ENCODE data around the gene LHPP.
"Not testable (repeated sequence)": the region's sequence is repeated elsewhere in the genome, so short reads cannot be mapped to it uniquely, and the experiment has no call there.

Gene LHPP

DNA sequence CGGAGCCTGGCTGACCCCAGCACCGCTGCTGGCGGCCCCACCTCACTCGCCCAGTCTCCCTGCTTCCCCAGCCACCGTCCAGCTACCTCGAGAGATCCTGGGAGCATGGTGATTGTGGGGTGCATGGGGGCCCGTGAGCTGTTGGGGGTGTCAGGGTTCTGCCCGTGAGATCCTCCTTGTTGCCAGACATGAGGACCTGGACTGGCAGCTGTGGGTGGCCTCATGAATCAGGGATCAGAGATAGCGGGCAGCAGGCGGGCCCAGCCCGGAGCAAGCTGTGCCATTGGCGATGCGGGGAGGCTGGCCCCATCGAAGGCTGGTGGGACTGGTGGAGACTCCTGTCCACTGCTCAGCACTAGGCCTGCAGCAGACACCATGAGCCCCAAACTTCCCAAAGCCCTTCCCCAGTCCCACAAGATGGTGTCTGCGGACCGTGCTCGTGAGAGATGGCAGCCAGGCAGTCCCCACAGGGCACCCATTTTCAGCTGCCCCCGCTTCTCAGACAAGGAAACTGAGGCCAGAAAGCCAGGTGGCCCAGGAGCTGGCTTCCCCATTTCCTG lies 75.6 kb downstream of the LHPP start:
- DNase-seq (ENCODE audit: low spot score), result no peak

DNA sequence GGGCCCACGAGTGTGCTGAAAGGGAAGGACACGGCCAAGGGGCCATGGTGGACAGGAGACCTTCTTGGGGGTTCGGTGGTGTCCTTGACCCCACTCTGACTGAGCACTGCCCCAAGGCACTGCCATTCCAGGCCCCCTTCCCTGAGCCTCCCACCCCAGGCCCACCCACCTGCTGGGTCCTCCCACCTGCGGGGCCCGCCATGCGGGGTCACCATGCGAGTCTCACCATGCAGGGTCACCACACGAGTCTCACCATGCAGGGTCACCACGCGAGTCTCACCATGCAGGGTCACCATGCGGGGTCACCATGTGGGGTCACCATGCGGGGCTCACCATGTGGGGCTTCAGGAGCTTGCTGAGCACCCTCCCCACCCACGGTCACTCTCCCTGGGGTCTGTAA lies 76.3 kb downstream of the LHPP start:
- no peak for DNase-seq (ENCODE audit: low spot score)

DNA sequence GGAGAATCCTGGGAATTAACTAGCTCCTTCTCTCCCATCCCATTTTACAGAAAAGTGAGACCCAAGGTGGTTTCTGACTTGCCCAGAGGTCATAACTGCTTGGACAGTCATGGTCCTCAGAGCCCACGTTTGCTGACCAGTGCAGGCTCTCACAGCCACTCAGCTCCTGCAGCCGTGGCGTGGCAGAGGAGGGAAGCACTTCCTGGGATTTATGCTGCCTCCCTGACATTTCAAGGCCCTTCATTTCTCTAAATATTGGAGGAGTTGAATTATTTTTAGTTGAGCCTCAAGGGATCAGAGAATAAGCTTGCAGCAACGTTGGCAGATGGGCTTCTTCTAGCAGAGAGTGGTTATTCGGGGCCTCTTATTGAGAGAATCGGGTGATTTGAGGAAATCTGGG lies 77.1 kb downstream of the LHPP start:
- DNase-seq (ENCODE audit: low spot score), result no peak

DNA sequence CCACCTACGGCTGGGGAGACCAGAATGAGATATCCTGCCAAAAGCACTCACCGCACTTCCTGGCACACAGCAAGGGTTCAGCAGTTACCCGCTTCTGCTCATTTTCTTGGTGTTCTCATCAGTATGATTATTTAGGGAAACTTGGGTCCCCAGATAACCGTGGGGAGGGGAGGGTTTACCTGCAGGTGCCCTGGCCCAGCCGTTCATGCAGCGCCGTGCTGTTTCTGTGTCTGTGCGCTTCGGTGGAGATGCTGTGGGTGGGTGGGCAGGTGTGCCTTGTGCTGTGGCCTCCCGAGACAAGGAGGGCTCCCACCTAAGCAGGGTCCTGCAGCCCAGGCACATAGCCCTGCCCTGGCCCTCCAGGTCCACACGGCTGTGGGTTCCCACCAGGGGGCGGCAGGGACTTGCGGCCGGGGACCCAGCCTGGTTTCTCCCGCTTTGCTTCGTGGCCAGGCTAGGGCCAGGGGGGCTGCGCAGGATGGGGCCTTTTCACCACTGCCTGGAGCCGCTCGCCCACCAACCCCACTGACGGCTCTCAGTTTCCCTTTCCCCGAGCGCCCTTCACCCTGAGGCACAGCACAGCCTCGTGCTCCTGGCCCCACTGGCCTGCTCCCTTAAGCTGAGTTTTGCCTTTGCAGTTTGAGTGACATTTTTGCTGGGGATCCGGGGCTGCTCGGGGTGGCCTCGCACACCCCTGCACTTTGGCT lies 78.5 kb downstream of the LHPP start:
- peak; percentile 68 for DNase-seq (ENCODE audit: low spot score)

DNA sequence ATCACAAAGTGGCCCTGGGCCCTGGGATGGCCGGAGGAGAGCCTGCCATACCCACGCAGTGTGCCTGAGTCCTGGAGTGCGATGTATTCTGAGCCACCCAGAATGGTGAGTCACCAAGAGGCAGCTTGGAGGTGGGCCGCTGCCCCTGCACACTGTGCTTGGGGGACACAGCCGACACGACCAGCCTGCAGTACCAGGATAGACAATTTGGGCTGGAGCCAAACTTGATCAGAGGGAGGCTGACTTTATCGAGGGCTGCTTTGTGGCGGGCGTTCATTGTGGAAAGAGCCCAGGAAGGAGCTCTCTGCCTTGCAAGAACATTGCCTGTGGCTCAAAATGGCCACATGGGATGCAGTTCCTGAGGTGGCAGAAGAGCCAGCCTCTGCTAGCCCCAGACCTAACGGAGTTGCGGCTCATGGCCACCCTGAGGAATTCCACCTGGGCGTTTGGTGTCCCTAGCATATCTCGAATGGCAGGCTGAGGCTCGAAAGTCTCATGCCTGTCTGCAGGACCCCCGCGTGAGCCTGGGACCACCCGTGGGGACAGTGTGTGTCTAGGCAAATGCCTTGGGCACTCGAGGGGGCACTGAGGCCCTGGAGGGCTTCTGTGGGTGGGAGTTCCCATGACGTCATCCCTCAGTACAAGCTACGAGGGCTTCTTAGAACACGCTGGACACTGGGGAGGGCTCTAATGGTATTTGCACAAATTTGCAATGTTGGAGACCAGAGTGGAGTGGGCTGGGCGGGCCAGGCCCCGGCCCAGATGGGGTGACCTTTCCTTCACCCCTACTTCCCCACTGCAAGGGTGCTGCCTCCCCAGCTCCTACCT lies 79.7 kb downstream of the LHPP start:
- DNase-seq (ENCODE audit: low spot score), result no peak

DNA sequence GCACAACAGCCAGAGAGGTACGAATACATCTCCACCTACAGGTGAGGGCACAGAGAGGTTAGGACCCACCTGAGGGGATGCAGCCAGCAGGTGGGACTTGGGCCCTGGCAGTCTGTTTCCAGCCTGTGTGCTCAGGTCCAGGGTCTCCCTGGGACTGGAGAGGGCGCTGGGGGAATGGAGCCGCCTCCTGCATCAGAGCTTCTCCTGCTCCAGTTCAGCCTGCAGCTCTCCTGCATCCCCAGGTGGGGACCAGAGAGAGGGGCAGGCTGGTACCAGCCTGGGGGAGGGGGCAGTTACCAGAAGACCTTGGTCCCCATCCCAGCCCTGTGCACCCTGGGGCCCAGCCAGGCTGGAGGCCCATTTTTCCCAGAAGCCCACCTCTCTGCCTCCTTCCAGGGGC lies 80.7 kb downstream of the LHPP start:
- DNase-seq (ENCODE audit: low spot score), result no peak

DNA sequence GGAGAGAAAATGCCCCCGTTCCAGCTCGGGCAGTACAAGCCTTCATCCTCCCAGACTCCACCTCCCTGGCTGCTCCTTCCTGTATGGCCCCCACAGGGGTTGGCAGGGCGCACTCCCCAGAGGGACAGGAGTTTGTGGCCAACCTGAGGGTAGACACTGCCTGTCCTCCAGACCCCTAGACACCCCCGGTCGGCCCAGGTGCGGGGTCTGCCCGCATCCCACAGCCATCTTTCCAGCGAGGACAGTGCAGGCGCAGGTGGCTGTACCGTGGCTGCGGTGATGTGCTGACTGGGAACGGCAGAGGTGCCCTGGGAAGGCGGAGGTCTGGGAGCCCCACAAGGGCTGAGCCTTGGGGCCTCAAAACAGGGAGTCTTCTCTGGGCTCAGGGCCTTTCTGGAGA lies 81.5 kb downstream of the LHPP start:
- DNase-seq (ENCODE audit: low spot score), result no peak

DNA sequence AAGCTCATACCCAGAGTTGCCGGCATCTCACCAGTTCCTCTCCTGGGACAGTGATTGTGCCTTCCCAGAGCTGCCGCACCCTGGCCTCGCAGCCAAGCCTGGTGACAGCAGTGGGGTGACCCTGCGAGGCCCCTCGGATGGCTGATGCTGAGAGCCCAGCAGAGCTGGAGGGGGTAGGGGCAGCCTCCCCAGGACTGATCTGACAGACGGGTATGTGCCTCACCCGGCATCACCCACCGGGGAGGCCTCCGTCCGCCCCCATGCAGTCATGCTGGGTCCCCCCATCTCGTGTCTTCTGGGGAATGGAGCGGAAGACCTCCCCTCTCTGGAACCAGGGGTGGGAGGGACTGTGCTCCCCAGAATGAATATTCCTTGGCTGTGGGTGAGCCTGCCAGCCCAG lies 82.3 kb downstream of the LHPP start:
- no peak for DNase-seq (ENCODE audit: low spot score)

DNA sequence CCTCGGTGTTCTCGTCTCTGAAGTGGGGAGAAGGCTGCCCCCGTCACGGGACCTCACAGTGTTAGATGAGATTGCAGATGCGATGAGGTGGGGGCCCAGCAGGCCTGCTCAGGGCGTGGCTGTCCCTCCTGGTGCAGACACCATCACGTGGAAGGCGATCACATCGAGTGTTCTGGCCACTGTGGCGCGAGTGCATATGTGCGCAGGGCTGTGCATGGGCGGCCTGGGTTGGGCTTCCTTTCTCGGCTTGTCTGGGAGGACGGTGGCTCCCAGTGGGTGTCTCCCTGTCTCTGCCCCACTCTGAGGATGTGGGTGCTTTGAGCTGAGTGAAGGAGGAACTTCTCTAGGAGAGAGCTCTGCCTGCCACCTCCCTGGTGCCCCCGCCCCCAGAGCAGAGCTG lies 83.1 kb downstream of the LHPP start:
- DNase-seq (ENCODE audit: low spot score), result peak; percentile 61

DNA sequence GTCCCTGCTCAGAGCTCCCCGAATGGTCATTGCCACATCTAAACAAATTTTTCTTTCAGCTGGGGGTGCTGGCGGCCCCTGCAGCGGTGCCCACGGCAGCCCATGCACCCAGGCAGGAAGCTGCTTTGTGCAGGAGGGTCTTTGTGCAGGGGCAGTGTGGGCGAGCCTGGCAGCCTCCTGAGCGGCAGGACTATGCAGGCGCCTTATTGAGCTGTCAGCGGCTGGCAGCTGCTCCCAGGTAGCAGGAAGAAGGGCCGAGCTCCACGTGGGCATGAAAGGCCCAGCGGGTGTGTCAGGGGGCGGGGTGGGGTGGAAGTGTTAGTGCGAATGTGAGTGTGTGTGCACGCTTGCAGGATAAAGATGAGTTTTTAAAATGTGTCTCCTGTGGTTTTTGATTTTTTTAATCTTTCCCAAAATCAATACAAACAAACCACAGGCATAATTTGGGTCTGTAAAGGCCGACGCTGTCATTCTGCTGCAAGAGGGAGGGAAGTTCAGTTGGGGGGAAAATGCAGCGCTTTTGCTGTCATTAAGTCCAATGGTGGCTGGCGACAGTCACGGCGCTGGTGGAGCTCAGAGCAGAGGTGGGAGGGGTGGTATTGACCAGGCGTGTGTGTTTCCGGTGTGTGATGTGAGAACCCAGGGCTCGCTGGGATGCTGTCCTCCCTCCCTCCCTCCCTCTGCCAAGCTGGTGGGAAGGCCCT lies 83.9 kb downstream of the LHPP start:
- DNase-seq (ENCODE audit: low spot score), result no peak

DNA sequence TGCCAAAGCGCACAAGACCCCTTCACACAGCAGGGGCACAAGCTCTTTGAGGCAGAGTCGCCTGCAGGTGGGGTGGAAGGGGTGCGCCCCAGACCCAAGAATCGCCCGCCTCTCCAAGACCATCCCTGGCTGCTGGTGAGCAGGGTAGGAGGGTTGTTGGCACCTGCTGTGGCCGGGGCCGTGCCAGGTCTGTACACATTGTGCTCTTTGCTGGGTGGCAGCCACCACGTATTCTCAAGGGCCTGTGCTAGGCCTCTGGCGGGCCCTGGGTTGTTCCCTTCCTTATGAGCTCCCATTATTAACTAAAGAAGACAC lies 84.4 kb downstream of the LHPP start:
- DNase-seq (ENCODE audit: low spot score), result no peak

DNA sequence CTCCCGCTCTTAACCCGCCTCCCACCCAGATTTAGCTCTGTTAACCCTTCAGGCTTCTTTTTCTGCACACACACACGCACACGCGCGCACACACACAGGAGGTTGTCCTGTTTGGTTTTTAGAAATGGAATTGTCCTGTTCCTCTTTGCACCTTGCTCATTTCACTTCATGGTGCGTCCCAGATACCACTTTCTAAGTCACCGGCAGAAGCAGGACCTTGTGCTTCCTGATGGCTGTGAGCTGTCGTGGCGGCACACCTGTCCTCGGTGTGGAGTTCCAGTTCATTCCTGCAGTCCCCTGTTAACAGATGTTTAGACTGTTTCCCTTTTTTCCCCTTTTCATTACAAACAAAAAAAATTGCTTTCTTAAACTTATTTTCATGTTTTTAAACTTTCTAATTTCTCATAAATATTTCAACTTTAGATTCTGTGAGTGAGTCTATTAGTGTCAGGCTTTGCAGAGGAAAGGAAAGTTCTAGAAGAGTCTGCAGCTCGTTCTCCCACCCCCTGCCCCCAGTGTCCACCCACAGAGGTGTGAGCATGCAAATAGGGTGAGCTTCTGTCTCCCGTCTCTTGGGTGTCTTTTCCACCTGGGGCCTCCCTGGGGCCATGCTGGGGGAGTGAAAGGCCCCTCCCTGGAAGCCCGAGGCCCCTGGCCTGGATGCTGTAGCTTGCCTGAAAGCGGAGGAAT lies 85.5 kb downstream of the LHPP start:
- no peak for DNase-seq (ENCODE audit: low spot score)

DNA sequence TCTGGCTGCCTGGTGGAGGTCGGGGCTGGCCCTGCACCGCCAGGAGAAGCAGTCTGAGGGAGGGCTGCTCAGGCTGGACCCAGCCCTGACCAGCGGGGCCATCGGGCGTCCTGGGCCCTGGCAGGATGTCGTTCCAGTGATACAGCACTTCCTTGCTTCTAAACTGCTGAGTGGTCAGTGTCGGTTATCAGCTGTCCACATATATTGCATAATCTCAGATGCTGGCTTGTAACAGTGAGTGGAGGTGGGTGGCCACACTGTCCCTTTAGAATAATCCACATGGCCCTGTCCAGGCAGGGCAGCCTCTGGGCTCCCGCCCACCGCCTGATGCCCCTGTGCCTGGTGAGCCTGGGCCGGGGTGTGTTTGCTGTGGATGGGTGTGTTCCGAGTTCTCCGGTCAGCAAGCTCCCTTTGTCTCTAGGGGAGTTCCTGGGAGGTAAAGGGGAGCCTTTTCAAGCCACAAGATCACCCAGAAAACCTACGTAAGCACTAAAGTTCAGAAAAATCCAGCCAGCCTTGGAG lies 86.1 kb downstream of the LHPP start:
- no peak for DNase-seq (ENCODE audit: low spot score)

DNA sequence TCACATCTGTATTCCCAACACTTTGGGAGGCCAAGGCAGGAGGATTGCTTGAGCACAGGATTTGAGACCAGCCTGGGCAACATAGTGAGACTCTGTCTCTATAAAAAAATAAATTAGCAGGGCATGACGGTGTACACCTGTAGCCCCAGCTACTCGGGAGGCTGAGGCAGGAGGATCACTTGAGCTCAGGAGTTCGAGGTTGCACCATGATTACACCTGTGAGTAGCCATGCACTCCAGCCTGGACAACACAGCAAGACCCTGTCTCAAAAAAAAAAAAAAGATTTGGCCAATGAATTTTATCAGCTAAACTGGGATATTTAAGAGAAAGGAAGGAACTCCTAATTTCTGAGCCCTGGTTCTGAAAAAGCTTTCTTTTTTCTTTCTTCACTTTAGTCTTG lies 87.5 kb downstream of the LHPP start:
- not testable (repeated sequence) for DNase-seq (ENCODE audit: low spot score)

DNA sequence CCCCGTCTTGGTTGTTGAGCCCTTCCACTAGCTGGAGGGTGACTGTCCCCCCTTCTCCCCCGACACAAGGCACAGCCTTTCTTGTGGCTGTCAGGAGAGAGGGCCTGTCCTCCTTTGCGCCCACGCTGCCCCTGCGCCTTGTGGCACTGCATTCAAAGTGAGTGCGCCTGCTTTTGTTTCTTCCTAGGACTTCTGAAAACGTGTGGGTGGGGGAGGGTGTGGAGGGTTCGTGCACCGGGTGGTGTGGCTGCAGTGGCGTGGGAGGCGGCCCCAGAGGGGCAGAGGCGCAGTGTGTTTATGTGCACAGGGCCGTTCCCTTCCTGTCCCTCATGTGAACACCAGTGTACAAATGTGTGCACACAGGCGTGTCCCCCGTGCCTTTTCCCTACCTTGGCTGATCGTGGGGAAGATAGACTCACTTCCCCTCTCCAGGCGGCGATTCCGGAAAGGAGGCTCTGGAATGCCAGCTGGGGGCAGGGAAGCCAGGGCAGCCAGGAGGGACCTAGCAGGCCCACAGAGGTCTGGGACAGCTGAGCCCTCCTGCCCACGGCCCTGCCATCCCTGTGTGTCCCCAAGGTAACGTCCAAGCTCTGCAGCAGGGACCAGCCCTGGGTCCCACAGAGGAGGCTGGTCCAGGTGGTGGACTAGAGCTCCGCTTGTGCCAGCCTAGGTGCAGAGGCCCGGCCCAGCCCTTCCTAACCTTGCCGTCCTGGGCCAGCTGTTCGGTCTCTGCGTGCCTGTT lies 88.8 kb downstream of the LHPP start:
- no peak for DNase-seq (ENCODE audit: low spot score)

DNA sequence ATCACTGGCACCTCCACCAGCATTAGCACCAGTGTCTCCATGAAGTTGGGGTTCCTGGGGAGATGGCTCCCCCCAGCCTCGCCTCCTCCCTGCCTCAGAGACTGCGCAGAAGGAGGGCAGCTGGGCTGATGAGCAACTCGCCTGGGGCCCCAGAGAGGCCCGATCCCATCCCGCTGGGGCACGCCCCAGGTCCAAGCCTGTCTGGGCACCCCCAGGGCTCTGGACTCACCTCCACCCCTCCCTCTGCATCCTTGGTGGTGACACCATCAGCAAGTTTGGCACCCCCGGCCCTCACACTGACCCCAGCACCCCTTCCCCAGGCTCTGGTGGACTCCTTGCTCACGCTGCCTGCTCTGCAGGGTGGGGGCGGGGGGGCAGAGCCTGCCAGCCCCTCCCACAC lies 89.5 kb downstream of the LHPP start:
- DNase-seq (ENCODE audit: low spot score), result no peak

DNA sequence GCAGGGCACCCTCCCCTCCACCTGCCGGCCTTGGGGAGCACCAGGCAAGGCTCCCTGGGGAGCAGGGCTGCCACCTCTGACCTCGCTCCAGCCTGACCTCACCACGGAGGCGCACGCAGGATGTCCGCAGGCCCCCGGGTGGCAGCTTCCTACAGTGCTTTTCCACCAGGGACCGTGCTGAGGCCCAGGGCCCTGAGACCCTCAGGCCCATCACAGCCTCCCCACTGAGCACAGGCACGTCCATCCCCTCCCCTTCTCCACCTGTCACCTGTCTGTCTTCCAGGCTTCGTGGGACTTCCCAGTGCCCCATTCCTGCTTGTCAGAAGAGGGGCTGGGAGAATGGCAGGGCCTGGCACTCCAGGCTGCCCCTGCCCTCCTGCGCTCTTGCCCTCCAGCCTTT lies 90.1 kb downstream of the LHPP start:
- DNase-seq (ENCODE audit: low spot score), result no peak

DNA sequence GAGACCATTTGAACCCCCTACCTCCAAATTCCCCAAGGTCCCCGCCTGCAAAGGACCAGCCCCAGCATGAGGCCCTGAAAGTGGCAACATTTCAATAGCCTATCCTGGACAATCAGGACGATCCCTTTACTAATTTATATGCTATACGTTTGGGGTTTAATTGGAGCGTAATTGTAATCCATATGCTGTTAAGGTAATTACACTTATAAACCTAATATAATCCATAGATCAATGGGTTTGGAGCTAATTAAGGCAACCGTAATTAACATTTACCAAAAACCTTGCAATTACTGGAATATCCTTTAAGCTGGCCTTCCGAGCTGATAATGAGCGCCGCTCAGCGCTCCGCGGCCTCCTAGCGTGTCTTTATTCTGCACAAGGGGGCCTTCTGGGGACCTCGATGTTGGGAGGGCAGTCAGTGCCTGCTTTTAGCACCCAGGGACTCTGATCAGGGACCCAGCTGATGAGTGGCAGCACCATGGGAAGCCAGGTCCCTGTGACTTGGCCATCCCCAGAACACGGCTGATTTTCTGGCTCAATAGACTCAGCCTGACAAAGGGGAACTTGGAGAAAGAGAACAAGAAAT lies 91.2 kb downstream of the LHPP start:
- no peak for DNase-seq (ENCODE audit: low spot score)

DNA sequence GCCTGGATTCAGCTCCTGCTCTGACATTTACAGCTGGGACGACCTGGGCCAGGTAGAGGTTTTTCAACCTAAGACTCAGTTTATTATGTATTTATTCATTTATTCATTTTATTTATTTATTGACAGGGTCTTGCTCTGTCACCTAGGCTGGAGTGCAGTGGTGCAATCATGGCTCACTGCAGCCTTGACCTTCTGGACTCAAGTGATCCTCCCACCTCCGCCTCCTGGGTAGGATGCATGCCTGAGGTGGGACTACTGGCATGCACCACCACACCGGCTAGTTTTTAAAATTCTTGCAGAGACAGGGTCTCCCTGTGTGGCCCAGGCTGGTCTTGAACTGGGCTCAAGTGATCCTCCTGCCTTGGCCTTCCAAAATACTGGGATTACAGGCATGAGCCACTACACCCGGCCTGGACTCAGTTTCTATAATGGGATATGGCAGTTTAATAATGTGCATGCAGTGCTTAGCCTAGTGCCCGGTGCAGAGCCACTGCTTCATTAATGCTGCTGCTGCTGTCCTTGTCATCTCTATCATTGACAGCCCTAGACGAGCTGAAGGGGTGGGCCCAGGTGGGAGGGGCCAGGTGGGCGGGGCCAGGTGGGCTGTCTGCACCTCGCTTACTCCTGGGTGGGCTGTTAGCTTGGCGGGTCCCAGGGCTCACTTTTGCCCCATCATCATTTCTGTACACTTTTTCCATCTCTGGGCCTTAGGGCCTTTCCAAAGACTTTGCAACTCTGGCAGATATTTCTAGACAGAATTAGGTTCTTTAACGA lies 92.6 kb downstream of the LHPP start:
- no peak for DNase-seq (ENCODE audit: low spot score)

DNA sequence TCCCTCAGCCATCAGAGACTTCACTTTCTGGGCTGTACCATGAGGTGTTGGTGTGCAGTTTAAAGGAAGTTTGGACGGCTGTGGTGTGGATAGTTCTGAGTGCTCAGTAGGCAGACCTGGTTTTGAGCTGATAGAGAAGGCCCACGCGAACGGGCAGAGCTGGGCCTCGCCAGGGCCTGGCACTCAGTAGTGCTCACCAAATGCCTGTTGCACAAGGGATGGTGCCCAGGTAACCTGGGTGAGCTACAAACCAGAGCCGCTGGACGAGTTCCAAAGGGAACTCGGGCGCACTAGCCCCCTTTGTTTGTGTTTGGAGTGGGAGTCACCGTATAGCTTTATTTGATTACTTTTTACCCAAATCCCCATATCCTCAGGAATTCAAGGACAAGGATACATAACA lies 95.5 kb downstream of the LHPP start:
- no peak for DNase-seq (ENCODE audit: low spot score)
